Kidney epithelial cell (primary cell): Measurements from ENCODE around the gene PIGK. TPM values are rescaled to one million over a fixed set of nuclear protein-coding genes. Genes with fewer than 3 reads are reported as not detected.

Experiments used
- DNase-seq: peaks from one replicate; pipeline ENCODE4 v3.0.0-alpha.2; 2010; ENCODE audit warnings: low read depth
- H3K27me3 ChIP-seq: 2 replicates; pipeline ENCODE4 v1.6.0; 2011; ENCODE audit warnings: low read length; ENCODE audit not compliant: control insufficient read depth, insufficient read depth
- H3K36me3 ChIP-seq: 2 replicates; pipeline ENCODE4 v1.5.1; 2011; ENCODE audit warnings: low read length; ENCODE audit not compliant: control insufficient read depth, insufficient read depth
- H3K4me3 ChIP-seq: 2 replicates; pipeline ENCODE4 v1.5.1; 2011; ENCODE audit warnings: low read depth, mild to moderate bottlenecking, control low read depth, low read length
- total RNA-seq: library from RNA; depleted of rRNA; stranded (reverse); fragments of >200 nt; gene quantifications from 2 replicates; pipeline ENCODE4 v1.2.3, GENCODE V29; 2015
- TF ChIP-seq, protein P1 (sequence below): IDR thresholded peaks from 2 replicates; pipeline ENCODE4 v1.5.1; 2011; ENCODE audit warnings: mild to moderate bottlenecking, moderate library complexity, low read length, control low read depth, inconsistent platforms; ENCODE audit not compliant: insufficient read depth, poor library complexity, severe bottlenecking

Gene PIGK
- total RNA-seq, 1 donor from 2014 or later: 20.1 TPM

DNA sequence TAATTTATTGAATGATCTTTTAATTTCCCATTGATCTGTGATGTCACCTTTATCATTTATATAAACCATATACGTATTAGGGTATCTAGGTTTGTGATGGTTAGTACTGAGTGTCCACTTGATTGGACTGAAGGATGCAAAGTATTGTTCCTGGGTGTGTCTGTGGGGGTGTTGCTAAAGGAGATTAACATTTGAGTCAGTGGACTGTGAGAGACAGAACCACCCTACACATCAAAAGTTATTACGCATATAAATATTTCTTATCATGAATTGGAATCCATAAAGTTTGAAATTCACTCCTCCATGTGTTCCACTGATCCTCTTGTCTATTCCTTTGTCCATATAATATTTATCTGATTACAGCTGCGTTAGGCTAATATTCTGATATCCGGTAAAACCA, 100.5 kb downstream of the PIGK start:
- TF ChIP-seq, protein P1, sequence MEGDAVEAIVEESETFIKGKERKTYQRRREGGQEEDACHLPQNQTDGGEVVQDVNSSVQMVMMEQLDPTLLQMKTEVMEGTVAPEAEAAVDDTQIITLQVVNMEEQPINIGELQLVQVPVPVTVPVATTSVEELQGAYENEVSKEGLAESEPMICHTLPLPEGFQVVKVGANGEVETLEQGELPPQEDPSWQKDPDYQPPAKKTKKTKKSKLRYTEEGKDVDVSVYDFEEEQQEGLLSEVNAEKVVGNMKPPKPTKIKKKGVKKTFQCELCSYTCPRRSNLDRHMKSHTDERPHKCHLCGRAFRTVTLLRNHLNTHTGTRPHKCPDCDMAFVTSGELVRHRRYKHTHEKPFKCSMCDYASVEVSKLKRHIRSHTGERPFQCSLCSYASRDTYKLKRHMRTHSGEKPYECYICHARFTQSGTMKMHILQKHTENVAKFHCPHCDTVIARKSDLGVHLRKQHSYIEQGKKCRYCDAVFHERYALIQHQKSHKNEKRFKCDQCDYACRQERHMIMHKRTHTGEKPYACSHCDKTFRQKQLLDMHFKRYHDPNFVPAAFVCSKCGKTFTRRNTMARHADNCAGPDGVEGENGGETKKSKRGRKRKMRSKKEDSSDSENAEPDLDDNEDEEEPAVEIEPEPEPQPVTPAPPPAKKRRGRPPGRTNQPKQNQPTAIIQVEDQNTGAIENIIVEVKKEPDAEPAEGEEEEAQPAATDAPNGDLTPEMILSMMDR: no peak

DNA sequence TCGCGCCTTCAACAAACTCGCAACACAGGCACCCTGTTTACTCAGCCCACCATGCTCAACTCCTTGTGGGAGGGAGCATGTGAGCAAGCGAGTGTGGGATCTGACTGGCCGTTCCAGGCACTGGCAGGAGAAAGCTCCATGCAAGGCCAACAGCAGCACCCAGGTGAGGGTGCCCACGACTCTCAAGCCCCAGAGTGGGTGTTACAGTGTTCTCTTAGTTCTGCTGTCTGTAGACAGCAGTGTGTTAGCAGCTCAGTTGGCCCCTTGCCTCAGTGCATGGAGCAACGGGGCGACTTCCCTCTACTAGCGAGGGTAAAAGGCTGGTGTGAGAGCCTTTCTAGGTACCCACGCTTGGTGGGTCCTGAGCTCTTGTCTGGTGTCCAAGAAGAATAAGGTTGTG, 114.6 kb downstream of the PIGK start:
- no peak for DNase-seq
- TF ChIP-seq, protein P1: no peak
- H3K27me3 ChIP-seq: no peaks in the 10 kb centered on the region
- H3K4me3 ChIP-seq: no peak overlapping the region
- no peaks in the 10 kb centered on the region for H3K36me3 ChIP-seq

More for the DNA sequence above, 100.5 kb downstream of the PIGK start:
- no peak for DNase-seq
- no peaks in the 10 kb centered on the region for H3K27me3 ChIP-seq
- H3K36me3 ChIP-seq: no peaks in the 10 kb centered on the region
- no peak overlapping the region for H3K4me3 ChIP-seq

DNA sequence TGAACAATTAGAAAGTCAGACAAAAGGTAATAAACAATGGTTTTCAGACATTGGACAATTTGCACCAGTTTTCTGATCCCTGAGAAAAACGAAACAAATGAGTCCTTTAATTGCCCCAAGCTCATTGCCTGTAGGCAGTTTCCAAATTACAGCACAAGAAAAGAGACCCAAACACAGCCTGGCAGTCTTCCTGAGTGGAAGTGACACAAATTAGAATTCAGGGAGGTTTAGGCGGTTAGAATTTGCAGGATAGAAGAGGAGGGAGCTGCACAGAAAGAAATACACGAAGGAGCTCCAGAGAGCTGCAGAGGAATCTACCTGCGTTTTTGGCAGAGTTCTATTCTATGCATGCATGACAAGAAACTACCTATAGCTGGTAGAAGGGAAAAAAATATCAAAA, 115.7 kb downstream of the PIGK start:
- TF ChIP-seq, protein P1: no peak
- H3K27me3 ChIP-seq: no peaks in the 10 kb centered on the region
- DNase-seq: no peak
- H3K4me3 ChIP-seq: no peak overlapping the region
- no peaks in the 10 kb centered on the region for H3K36me3 ChIP-seq

DNA sequence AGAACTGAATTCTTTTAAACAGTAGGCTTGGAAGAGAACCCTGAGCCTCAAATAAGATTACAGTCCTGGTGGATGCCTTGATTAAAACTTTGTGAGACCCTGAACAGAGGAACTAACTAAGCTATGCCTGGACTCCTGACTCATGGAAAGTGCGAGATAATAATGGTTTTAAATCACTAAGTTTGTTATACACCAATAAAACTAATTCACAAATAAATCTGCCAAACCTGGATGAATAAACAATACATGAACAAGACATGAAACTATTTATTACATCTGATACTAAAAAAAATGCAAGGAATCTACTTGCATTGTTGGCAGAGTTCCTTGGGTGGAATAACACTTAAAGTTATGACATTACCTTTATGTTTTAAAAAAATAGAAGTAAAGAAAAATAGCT, 118.4 kb downstream of the PIGK start:
- no peak for DNase-seq
- no peaks in the 10 kb centered on the region for H3K27me3 ChIP-seq
- no peaks in the 10 kb centered on the region for H3K36me3 ChIP-seq
- H3K4me3 ChIP-seq: no peak overlapping the region
- TF ChIP-seq, protein P1: no peak

DNA sequence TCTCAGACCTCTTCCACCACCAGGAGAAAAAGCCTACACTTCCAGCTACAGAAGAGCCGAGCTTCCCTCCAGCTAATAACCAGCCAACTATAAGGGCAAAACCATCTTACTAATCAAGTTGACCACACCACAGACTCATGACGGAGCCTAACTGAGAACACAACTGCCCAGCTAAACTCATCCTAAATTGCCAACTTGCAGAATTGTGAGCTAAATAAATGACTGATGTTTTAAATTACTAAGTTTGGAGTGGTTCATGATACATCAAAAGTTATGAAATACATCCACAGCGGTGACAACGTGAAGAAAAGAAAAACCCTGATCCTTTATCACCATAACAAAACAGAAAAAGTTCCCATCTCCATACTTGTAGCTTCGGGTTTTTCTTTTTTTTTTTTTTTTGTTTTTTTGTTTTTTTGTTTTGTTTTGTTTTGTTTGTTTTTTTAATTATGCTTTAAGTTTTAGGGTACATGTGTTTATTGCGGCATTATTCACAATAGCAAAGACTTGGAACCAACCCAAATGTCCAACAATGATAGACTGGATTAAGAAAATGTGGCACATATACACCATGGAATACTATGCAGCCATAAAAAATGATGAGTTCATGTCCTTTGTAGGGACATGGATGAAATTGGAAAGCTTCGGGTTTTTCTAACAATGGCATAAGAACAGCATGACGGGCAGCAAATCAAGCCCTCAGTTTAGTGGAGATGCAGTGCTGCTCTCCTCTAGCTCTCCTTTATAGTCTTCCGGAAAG, 122.6 kb downstream of the PIGK start:
- no peaks in the 10 kb centered on the region for H3K36me3 ChIP-seq
- no peaks in the 10 kb centered on the region for H3K27me3 ChIP-seq
- no peak overlapping the region for H3K4me3 ChIP-seq
- DNase-seq: no peak
- TF ChIP-seq, protein P1: no peak

DNA sequence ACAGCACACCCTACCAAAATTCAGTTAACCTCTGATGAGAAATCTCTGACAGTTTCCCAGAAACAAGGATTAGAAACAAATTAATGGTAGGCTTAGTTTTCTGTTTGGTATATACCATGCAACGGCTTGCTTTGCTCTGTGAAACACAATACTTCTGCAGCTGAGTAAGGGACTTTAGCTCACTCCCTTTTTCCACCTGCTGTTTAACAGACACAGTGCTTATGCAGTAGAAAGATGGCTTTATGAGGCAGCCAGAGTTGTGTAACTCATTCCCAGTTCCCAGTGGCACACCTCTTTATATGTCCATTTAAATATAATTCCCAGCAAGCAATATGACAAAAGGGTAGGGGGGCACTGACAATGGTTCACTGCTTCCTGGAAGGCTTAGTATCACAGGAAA, 124.0 kb downstream of the PIGK start:
- no peak overlapping the region for H3K4me3 ChIP-seq
- DNase-seq: no peak
- no peaks in the 10 kb centered on the region for H3K27me3 ChIP-seq
- no peaks in the 10 kb centered on the region for H3K36me3 ChIP-seq
- TF ChIP-seq, protein P1: no peak
